Right lobe of liver (tissue), 6 donors: Measurements from ENCODE around the gene JAM3. TPM values are rescaled to one million over a fixed set of nuclear protein-coding genes. Genes with fewer than 3 reads are reported as not detected.

Experiments
- ATAC-seq, 4 donors: fragments of 200-7000 bp; cut with Tn5 transposase; one replicate each; pipeline ENCODE4 v1.9.1; 2020; ENCODE audit warnings: mild to moderate bottlenecking in 4 of 4, moderate library complexity in 4 of 4
- DNase-seq, 3 donors: peaks; one replicate each; pipeline ENCODE4 v3.0.0-alpha.2; 2020
- H3K27ac ChIP-seq, 3 donors: fragments of 200-600 bp; one replicate each; pipeline ENCODE4 v1.8.0; 2022
- H3K27me3 ChIP-seq, 2 donors: fragments of 200-600 bp; one replicate each; pipeline ENCODE4 v1.8.0; 2022
- H3K36me3 ChIP-seq, 4 donors: fragments of 200-600 bp; sonication (generic) in 1 of 4; one replicate each; pipeline versions ENCODE4 v1.5.1 to v1.8.0; 2017 to 2022; ENCODE audit warnings: control low read depth in 1 of 4
- H3K4me1 ChIP-seq, 4 donors: fragments of 200-600 bp; sonication (generic) in 1 of 4; one replicate each; pipeline versions ENCODE4 v1.5.1 to v1.8.0; 2017 to 2022; ENCODE audit warnings: control low read depth in 1 of 4
- H3K4me3 ChIP-seq, 3 donors: fragments of 200-600 bp; one replicate each; pipeline ENCODE4 v1.8.0; 2022
- H3K9me3 ChIP-seq, 4 donors: fragments of 200-600 bp; sonication (generic) in 1 of 4; one replicate each; pipeline versions ENCODE4 v1.5.1 to v1.8.0; 2017 to 2022; ENCODE audit warnings: control low read depth in 1 of 4
- POLR2A ChIP-seq: fragments of 450-650 bp; IDR thresholded peaks from one replicate; pipeline ENCODE4 v1.6.1; 2017; ENCODE audit warnings: antibody characterized with exemption, mild to moderate bottlenecking
- WGBS: methylation state at CpG from one replicate; pipeline ENCODE4 v1.1.6; 2018; ENCODE audit warnings: low coverage, low lambda C conversion rate; ENCODE audit not compliant: insufficient coverage; ENCODE audit errors: missing lambda C conversion rate; 5-methylcytosine and 5-hydroxymethylcytosine counted together
- intact Hi-C, 2 donors: fragments of 100-400 bp; cut with DNase I; formaldehyde crosslinking; loops; one replicate each; pipeline versions ENCODE4 v1.11.2 to v1.14.1; 2022
- total RNA-seq, 6 experiments: library from RNA; depleted of rRNA in 2 of 6; stranded (reverse); fragments of >200 nt in 2 of 6; fragmentation: NEBNext Ultra II Directional in 3 of 6; extraction: Animal tissue kit (Norgen Biotek cat#: 25700) in 3 of 6; gene quantifications; one replicate each; pipeline versions ENCODE4 v1.1.0 to v1.2.4, GENCODE V29; 2016 to 2023
- TF ChIP-seq, protein P1 (sequence below), 4 donors: fragments of 200-600 bp in 3 of 4; fragments of 450-650 bp in 1 of 4; IDR thresholded peaks; one replicate each; pipeline versions ENCODE4 v1.5.1 to v1.8.0; 2016 to 2022; ENCODE audit warnings: antibody characterized with exemption in 4 of 4, mild to moderate bottlenecking in 2 of 4
- donor health status: DM: no; HTN: yes; CAD: no.
- donor health status: DM: no; HTN: no; CAD: no.
- donor health status: DM: no; HTN: no; CAD: no.
- donor health status: DM: no; HTN: yes; CAD: no.
- donor health status: DM: no; HTN: yes; CAD: no.

Gene JAM3
- total RNA-seq, 6 experiments from 2014 or later: 0.86 to 2.5 (median 1.6) TPM

DNA sequence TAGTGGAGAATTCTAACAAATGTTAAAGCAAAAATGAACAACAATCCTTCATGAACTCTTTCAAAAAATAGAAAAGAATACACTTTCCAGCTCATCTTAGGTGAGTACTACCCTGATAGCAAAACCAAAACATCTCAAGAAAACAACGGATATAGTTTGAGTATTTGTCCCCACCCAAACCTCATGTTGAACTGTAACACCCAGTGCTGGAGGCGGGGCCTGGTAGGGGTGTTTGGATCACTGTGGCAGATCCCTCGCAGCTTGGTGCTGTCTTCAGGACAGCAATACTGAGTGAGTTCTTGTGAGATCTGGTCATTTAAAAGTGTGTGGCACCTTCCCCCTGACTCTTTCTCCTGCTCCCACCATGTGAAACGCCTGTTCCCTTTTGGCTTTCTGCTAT, 127.9 kb downstream of the JAM3 start:
- WGBS: 86% methylated on average over 2 of the region's 4 CpGs
- Histone ChIP-seq H3K27me3 (no peaks in the 10 kb centered on the region), H3K4me1 (no peaks in the 10 kb centered on the region), H3K9me3 (no peaks in the 10 kb centered on the region), H3K36me3 (peaks cover 0 to 42% (median 8%) of the 10 kb centered on the region in 4 donors), H3K27ac (no peak overlapping the region), H3K4me3 (no peak overlapping the region)
- DNase-seq (no peak), ATAC-seq (no peak)
- intact Hi-C loops: no loop called here
- TF ChIP-seq, protein P1, sequence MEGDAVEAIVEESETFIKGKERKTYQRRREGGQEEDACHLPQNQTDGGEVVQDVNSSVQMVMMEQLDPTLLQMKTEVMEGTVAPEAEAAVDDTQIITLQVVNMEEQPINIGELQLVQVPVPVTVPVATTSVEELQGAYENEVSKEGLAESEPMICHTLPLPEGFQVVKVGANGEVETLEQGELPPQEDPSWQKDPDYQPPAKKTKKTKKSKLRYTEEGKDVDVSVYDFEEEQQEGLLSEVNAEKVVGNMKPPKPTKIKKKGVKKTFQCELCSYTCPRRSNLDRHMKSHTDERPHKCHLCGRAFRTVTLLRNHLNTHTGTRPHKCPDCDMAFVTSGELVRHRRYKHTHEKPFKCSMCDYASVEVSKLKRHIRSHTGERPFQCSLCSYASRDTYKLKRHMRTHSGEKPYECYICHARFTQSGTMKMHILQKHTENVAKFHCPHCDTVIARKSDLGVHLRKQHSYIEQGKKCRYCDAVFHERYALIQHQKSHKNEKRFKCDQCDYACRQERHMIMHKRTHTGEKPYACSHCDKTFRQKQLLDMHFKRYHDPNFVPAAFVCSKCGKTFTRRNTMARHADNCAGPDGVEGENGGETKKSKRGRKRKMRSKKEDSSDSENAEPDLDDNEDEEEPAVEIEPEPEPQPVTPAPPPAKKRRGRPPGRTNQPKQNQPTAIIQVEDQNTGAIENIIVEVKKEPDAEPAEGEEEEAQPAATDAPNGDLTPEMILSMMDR (IDR thresholded peaks at IDR 0.05): no peak
- TF ChIP-seq POLR2A: no peak

DNA sequence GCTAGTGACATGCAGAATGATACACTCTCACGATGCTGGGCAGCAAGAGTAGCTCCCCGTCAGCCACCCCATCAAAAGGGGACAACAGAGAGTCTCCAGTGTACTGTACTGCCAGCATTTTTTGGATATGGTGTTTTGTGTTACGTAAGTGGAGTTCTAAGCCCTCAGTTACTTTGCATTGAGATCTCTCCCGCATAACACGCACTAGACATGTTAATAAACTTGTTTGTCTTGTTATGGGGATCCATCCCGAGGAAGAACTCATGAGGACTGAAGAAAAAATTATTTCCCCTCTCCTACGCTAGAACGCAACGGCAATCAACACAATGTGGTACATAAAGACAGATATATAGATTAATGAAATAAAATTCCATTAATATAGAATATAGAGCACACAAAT, 130.7 kb downstream of the JAM3 start:
- intact Hi-C loops: no loop called here
- WGBS: 94% methylated on average over 9 of the region's 9 CpGs
- ATAC-seq (no peak), DNase-seq (no peak)
- Histone ChIP-seq H3K27ac (no peak overlapping the region), H3K4me3 (no peak overlapping the region), H3K4me1 (no peaks in the 10 kb centered on the region), H3K9me3 (no peaks in the 10 kb centered on the region), H3K27me3 (no peaks in the 10 kb centered on the region), H3K36me3 (peaks cover 0 to 41% (median 11%) of the 10 kb centered on the region in 4 donors)
- TF ChIP-seq, protein P1 (IDR thresholded peaks at IDR 0.05): no peak
- TF ChIP-seq POLR2A: no peak

DNA sequence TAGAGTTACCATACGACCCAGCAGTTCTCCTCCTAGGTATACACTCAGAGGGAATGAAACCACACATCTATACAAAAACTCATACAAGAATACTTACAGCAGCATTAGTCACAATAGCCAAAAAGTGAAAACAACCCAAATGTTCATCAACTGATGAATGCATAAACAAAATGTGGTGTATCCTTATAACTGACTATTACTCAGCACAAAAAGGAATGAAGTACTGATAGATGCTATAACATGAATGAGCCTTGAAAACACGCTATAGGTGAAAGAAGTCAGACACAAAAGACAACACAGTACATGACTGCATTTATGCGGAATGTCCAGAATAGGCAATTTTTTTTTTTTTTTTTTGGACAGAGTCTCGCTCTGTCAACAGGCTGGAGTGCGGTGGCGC, 131.8 kb downstream of the JAM3 start:
- no peak for TF ChIP-seq POLR2A
- ATAC-seq: no peak
- Histone ChIP-seq H3K27ac (no peak overlapping the region), H3K4me1 (no peaks in the 10 kb centered on the region), H3K36me3 (peaks cover 0 to 50% (median 13%) of the 10 kb centered on the region in 4 donors), H3K4me3 (no peak overlapping the region), H3K9me3 (no peaks in the 10 kb centered on the region), H3K27me3 (no peaks in the 10 kb centered on the region)
- no peak for DNase-seq
- 90% methylated on average over 6 of the region's 6 CpGs for whole genome bisulfite sequencing
- intact Hi-C loops: no loop called here

Other genes with a start within 250 kb of the JAM3 start
- not detected for gene SPATA19, start 223.6 kb upstream of the JAM3 start, total RNA-seq
- under 1 TPM in 2 of 6 experiments, not detected in 4; 0.15 to 0.23 TPM for gene IGSF9B, start 112.1 kb upstream of the JAM3 start, total RNA-seq
- 10 to 100 TPM; 11.9 to 21.8 (median 15.5) TPM for gene NCAPD3, start 154.9 kb downstream of the JAM3 start, total RNA-seq
- gene VPS26B, start 155.6 kb downstream of the JAM3 start, total RNA-seq: 10 to 100 TPM; 22.6 to 33.7 (median 30.0) TPM
- gene THYN1, start 184.3 kb downstream of the JAM3 start, total RNA-seq: 10 to 100 TPM; 11.7 to 39.2 (median 20.6) TPM
- 10 to 100 TPM; 19.1 to 28.3 (median 24.4) TPM for gene ACAD8, start 184.5 kb downstream of the JAM3 start, total RNA-seq
- gene GLB1L3, start 207.3 kb downstream of the JAM3 start, total RNA-seq: not detected